ENCODE results near the gene BIN2.

The BIN2 gene

DNA sequence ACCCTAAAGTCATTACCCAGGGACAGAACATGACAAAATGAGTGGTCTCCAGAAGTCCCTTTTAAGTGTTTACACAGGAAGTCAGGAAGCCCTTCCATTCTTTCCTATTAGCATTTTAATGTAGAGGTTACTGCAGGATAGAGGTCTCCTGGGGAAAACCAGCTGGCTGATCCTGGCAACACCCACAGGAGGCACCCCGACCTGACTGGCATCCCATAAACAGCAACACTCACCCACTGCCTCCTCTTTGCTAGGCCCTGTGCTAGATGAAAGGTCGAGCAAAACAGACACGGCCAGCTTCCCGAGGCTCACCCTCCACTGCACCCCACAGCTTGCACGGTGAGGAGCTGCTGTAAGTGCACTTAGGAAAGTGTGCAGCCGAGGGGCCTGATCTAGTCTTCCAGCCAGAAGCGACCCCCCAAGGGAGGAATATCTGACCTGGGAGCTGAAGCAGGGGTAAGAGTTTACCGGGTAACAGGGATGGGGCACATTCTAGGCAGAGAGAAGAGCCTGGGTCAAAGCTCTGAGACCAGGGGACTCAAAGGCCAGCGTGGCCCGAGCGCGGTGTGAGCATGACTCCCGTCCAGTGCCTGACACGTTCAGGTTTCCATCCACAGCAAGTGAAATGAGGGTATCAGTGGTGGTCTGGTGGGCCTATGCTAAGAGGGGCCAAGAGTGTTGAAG lies 76.3 kb downstream of the BIN2 start:
- POLR2A ChIA-PET: no interaction called here
- CTCF ChIA-PET: interaction anchor here (3.9 kb wide), 1 partner anchor 93 kb away, joined by 15 read pairs; no protein-coding TSS in a partner anchor
- DNase-seq (ENCODE audit: low read depth, low spot score): no peak
- H3K4me3 ChIP-seq (ENCODE audit: low read depth, low read length): no peak overlapping the region
- TF ChIP-seq, protein P1, sequence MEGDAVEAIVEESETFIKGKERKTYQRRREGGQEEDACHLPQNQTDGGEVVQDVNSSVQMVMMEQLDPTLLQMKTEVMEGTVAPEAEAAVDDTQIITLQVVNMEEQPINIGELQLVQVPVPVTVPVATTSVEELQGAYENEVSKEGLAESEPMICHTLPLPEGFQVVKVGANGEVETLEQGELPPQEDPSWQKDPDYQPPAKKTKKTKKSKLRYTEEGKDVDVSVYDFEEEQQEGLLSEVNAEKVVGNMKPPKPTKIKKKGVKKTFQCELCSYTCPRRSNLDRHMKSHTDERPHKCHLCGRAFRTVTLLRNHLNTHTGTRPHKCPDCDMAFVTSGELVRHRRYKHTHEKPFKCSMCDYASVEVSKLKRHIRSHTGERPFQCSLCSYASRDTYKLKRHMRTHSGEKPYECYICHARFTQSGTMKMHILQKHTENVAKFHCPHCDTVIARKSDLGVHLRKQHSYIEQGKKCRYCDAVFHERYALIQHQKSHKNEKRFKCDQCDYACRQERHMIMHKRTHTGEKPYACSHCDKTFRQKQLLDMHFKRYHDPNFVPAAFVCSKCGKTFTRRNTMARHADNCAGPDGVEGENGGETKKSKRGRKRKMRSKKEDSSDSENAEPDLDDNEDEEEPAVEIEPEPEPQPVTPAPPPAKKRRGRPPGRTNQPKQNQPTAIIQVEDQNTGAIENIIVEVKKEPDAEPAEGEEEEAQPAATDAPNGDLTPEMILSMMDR (IDR thresholded peaks at IDR 0.05; ENCODE audit: insufficient read depth, low read length, missing control alignments): no peak

- POLR2A ChIA-PET: no interaction called here
- TF ChIP-seq, protein P1 (IDR thresholded peaks at IDR 0.05; ENCODE audit: insufficient read depth, low read length, missing control alignments): no peak
- CTCF ChIA-PET: interaction anchor here (1.0 to 3.9 kb wide), 5 partner anchors 8 to 95 kb away, joined by 3 to 15 read pairs (median 3); no protein-coding TSS in a partner anchor
- H3K4me3 ChIP-seq (ENCODE audit: low read depth, low read length): no peak overlapping the region
- DNase-seq (ENCODE audit: low read depth, low spot score): no peak
Observed at GRCh38 chr12:51246254-51246853, 77.6 kb downstream of the BIN2 start.

- TF ChIP-seq, protein P1 (IDR thresholded peaks at IDR 0.05; ENCODE audit: insufficient read depth, low read length, missing control alignments): no peak
- ChIA-PET CTCF (interaction anchor here (1.0 to 1.2 kb wide), 4 partner anchors 9 to 95 kb away, joined by 3 to 5 read pairs (median 3); no protein-coding TSS in a partner anchor), POLR2A (interaction anchor here (0.5 kb wide), 1 partner anchor 163 kb away, joined by 4 read pairs; the partner anchor contains the start of gene CSRNP2)
- H3K4me3 ChIP-seq (ENCODE audit: low read depth, low read length): no peak overlapping the region
- no peak for DNase-seq (ENCODE audit: low read depth, low spot score)
Observed at GRCh38 chr12:51245476-51246253, 78.3 kb downstream of the BIN2 start.

DNA sequence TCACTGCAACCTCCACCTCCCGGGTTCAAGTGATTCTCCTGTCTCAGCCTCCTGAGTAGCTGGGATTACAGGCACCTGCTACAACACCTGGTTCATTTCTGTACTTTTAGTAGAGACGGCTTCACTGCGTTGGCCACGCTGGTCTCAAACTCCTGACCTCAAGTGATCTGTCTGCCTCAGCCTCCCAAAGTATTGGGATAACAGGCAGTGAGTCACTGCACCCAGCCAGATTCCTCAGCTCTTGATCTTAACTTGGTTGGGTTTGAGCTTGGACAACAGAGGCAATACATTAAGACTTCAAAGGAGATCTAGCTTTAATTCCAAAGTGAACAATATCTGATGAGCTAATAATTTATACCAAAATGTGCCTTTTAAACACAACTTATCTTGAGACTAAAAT lies 79.7 kb downstream of the BIN2 start:
- CTCF ChIA-PET: interaction anchor here (1.3 to 2.5 kb wide), 4 partner anchors 9 to 107 kb away, joined by 3 to 11 read pairs (median 8); no protein-coding TSS in a partner anchor
- no peak overlapping the region for H3K4me3 ChIP-seq (ENCODE audit: low read depth, low read length)
- no peak for DNase-seq (ENCODE audit: low read depth, low spot score)
- POLR2A ChIA-PET: interaction anchor here (1.2 kb wide), 1 partner anchor 27 kb away, joined by 3 read pairs; no protein-coding TSS in a partner anchor
- TF ChIP-seq, protein P1 (IDR thresholded peaks at IDR 0.05; ENCODE audit: insufficient read depth, low read length, missing control alignments): no peak

DNA sequence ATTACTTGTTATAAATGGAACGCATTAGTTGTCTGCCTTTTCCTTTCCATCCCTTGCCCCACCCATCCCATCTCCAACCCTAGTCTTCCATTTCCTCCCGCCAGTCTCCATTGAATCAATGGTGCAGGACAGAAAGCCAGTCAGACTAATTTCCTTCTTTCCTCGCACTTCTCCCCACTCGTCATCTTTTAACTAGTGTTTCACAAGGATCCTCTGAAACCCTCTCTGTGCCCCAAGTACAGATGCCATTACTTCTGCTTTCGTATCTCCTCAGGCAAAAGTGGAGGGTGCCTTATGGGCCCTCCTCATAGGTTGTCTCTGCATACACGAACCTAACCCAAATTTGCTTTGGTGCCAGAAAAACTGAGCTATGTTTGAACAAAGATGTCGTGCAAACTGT lies 81.1 kb downstream of the BIN2 start:
- POLR2A ChIA-PET: interaction anchor here (0.7 kb wide), 1 partner anchor 66 kb away, joined by 3 read pairs; no protein-coding TSS in a partner anchor
- H3K4me3 ChIP-seq (ENCODE audit: low read depth, low read length): no peak overlapping the region
- TF ChIP-seq, protein P1 (IDR thresholded peaks at IDR 0.05; ENCODE audit: insufficient read depth, low read length, missing control alignments): no peak
- DNase-seq (ENCODE audit: low read depth, low spot score): no peak
- CTCF ChIA-PET: interaction anchor here (1.9 to 2.5 kb wide), 3 partner anchors 10 to 108 kb away, joined by 7 to 11 read pairs (median 8); no protein-coding TSS in a partner anchor

All from AG04449 (cell line).